GM18520 (cell line): Measurements from ENCODE around the gene RAB11FIP4.
A peak's percentile ranks its signal among the peaks of the same experiment; 100 is the strongest.

Experiments
- ATAC-seq: cut with Tn5 transposase; IDR thresholded peaks from one replicate; pipeline ENCODE4 v1.9.1; 2021; ENCODE audit not compliant: unreplicated experiment

Gene RAB11FIP4

GRCh38 chr17:31518478-31518877 is 127.0 kb downstream of the RAB11FIP4 start:
- ATAC-seq, result no peak

- no peak for ATAC-seq
These were observed 130.3 kb downstream of the RAB11FIP4 start for GRCh38 chr17:31521632-31522283.

DNA sequence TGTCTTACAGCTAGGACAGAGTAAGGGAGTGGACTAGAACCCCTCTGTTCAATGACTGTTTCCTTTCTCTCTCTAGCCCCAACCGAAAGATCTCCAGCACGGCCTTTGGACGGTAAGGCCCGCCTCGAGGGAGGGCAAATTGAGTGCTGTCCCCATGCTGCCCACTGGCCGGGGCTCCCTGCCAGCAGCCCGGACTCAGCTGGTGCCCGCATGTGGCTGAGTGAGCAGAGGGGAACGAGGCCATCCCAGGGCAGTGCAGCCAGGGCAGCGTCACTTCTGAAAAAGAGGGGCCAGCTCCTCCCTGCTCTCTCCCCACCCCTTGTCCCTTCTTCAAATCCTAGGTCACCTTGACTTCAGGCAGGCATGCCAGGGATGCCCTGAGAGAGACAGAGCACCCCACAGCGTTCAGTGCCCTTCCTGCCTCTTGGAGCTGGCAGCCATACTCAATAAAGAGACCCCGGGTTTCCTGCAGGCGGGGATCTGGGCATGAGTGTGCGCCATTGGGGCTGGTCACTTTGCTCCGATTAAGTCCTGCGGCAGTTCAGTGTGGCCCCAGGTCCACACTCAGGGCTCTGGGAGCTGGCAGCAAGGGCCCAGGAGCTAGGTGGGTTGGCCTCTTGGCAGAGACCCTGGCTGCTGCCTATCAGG is 130.9 kb downstream of the RAB11FIP4 start:
- ATAC-seq, result no peak

- ATAC-seq, result no peak
These were observed 131.6 kb downstream of the RAB11FIP4 start for GRCh38 chr17:31522987-31523495.

GRCh38 chr17:31523862-31524730 is 132.6 kb downstream of the RAB11FIP4 start:
- ATAC-seq, result no peak

DNA sequence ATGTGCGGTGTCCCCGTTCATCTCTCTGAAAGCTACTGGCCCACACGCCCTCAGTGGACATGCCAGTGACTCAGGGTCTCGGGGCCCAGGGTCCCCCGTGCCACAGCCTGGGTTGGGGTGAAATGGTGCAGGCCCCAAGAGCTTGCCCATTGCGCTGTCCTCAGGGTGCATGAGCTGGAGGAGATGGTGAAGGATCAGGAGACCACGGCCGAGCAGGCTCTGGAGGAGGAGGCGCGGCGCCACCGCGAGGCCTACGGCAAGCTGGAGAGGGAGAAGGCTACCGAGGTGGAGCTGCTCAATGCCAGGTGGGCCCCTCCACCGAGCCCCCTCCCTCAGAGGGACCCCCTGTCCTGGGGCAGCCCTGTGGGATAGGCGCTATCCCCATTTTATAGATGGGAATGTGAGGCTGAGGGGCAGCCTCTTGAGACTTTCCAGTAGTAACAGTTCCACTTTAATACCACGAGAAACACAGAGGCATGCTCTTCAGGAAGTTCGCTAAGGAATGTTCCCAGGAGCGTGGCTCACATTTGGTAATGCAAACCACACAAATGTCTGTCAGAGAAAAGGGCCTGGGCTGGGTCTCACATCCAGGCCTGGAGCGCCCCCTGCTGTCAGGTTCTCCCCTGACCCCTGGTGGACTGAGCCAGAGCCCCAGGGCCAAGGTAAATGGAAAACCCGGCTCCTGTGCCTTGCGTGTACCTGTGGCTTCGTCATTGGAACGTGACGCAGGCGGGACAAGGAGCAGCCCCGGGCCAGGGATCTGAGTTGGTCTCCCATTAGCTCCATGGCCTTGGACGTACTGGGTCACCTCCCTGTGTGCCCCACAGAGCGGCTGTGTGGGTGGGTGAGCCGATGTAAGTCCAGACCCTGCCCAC is 133.7 kb downstream of the RAB11FIP4 start:
- no peak for ATAC-seq

DNA sequence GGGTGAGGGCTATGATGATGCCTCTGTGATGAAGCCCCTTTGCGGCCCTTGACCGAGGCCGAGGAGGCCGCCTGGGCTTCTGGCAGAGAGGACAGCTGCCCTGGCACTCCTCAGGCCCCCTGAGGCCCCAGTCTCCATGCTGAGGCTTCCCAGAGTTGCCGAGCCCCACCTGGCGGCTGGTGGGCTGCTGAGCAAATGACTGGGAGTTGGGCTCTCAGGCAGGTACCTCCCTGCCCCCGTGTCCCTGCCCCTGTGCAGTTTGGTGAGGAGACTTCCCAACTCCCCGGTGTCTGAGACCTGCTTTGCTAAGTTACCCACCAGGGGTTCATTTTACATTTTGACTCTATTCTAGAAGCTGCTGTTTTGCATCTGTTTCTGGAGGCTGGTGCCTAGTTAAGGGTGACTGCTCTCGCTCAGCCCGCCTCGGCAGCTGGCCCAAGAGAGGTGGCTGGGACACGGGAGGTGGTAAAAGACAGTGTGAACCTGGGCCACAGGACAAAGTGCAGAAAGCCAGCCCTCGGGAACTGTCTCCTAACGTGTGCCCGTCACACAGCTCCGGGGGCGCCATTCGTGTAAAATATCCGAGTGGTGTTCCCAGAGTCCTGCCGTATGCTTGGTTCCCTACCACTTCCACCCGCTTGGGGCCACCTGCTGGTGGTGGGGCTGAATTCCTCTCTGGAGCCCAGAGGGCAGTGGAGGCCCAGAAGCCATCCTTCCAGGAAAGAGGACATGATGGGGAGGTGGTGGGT is 134.5 kb downstream of the RAB11FIP4 start:
- no peak for ATAC-seq

- no peak for ATAC-seq
These were observed 136.1 kb downstream of the RAB11FIP4 start for GRCh38 chr17:31527606-31528005.

- no peak for ATAC-seq
These were observed 136.9 kb downstream of the RAB11FIP4 start for GRCh38 chr17:31528291-31528874.

DNA sequence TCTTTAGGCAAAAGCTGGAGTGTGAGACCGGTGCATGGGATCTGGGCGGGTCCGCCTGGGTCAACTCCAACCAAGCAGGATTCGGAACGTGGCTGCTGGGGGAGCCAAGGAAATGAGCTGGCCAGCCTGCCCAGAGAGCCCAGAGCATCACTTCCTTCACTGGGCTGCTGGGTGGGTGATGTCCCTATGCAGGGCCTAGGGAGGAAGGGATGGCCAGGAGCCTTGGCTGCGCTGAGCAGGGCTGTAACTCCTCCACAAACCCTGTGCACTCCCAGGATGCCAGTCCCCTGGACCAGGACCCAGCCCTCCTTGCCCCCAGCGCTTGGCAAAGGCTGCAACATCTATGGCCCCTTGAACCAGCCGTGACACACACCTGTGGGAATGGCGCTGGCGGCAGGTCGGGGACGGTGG is 138.4 kb downstream of the RAB11FIP4 start:
- no peak for ATAC-seq

DNA sequence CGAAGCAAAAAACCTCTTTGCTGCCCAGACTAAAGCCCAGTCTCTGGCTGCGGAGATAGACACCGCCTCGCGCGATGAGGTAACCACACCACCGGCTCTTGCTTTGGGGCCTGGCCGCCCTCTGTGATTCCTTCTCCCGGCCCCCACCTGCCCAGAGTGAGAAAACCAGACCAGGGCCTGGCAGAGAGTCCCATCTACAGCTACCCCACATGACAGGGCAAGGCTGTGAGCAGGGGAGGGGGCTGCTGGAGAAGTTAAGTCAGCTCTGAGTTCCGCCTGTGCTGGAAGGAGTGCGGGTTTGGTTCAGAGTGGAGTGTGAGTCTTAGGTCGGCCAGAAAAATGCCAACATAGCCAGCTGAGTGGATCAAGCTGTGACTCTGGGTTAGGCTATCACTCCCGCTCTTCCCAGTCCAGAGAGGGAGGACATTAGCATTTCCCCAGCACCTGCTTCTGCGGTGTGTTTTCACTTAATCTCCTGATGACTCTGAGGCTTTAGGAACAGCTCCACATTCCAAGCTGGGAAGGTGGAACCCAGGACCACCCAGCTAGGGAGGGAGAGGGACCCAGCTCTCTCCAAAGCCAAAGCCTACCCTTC is 139.0 kb downstream of the RAB11FIP4 start:
- ATAC-seq, result no peak

DNA sequence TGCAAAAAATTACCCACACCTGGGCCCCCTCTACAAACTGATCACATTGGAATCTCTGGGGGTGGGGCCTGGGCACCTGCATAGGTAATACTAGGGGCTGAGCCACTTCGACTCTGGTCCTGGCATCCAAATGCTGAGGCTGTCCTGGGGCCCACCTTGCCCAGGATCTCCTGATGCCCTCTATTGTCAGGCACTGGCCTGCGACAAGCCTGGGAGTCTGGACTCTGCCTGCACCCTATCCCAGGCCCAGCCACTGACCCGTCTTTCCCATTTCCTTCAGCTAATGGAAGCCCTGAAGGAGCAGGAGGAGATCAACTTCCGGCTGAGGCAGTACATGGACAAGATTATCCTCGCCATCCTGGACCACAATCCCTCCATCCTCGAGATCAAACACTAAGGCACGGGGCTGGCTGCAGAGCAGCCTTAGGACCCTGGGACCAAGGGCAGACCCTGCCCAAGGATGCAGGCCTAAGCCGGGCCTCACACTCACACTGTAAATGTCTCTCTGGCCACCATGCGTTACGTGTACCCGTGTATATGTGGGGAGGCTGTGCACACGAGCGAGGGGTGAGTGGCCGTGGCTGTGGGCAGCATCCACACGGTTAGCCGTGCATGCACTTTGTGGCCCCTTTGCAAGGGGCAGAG is 140.0 kb downstream of the RAB11FIP4 start:
- no peak for ATAC-seq

DNA sequence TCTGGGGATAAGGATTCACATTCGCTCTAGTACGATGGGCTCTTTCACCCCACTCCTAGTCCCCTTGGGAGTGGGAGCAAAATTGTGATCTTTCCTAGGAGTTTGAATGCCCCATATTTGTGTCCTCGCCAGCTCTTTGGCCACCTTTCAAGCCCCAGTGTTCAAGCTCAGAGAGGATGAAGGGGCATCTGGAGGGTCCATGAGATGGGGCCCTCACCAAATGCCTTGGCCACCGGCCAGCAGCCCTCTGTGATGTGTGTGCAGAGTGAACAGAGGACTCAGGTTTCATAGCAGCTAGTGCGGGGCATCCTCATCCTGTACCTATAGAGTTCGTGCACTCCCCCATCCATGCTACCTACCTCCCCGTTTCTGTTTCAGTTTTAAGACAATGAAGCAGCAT is 140.6 kb downstream of the RAB11FIP4 start:
- no peak for ATAC-seq

DNA sequence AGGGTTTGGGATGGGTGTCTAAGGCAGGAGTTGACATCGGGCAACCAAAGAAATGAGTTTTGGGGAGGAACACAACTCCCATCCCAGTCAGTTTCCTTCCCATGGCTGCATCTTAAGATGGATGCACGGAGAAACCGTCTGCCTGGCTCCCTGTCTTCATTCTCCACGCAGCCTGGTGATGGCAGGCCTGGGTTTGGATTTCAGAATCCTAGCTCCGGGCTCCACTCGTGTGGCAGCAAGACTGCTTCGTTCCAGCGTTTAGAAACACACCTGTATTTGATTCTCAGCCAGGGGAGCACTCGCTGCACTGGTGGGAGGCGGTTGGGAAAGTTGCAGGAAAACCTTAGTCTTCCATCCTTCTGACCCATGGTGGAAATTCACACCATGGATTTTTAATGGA is 141.1 kb downstream of the RAB11FIP4 start:
- no peak for ATAC-seq

GRCh38 chr17:31533546-31534155 is 142.2 kb downstream of the RAB11FIP4 start:
- ATAC-seq, result no peak

DNA sequence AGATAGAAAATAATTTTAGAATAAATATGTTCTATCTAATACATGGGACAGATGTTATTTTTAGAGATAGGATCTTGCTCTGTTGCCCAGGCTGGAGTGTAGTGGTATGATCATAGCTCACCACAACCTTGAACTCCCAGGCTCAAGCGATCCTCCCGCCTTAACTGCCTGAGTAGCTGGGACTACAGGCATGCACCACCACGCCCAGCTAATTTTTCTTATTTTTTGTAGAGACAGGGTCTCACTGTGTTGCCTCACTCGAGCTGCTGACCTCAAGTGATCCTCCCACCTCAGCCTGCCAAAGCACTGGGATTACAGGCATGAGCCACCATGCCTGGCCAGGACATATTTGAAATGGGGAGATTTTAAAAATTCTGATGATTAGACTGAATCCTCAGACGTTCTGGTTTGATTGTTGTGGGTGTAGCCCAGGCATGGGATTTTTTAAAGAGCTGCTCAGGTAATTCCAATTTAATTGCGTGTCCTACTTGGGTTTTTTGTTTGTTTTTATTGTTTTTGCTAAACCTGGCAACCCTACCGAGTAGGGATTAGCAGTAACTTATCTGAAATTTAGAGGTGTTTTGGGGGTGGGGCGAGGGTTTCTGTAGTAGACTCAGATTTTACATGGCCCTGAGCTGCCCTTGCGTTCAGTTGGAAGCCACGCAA is 142.9 kb downstream of the RAB11FIP4 start:
- no peak for ATAC-seq

DNA sequence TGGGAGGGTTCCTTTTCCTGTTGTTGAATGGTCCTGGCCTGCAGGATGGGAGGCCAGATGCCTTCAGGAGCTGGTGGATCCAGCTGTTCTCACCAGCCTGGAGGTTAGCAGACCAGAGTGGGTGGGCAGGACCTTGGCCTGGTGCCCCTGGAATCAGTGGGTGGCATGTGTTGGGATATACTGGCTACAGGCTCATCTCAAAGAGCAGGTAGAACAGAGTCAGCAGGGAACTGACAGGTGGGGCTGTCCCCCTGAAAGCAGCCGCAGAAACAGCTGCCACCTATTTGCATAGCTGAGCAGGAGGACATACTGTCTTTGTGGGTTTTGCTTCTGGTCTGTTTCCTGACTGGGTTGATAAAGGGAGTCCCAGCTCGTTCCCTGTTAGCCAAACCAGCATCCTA is 144.1 kb downstream of the RAB11FIP4 start:
- peak; percentile 91 for ATAC-seq

- no peak for ATAC-seq
These were observed 145.0 kb downstream of the RAB11FIP4 start for GRCh38 chr17:31536451-31536850.
